MM.1S (cell line): ENCODE measurements around the gene MID1.

Source experiments
- EZH2 ChIP-seq: fragments of 300-600 bp; sonication (generic); optimal IDR thresholded peaks from 2 replicates; pipeline ENCODE3; 2017; ENCODE audit warnings: low read depth, mild to moderate bottlenecking, antibody characterized with exemption, low read length, mixed read lengths
- TF ChIP-seq, protein P1 (sequence below): fragments of 300-600 bp; sonication (generic); IDR thresholded peaks from 2 replicates; pipeline ENCODE4 v1.5.1; 2016; ENCODE audit warnings: antibody characterized with exemption, low read length, mixed read lengths

GRCh38 chrX:10634392-10635161 is 14.2 kb upstream of the MID1 start:
- TF ChIP-seq, protein P1, sequence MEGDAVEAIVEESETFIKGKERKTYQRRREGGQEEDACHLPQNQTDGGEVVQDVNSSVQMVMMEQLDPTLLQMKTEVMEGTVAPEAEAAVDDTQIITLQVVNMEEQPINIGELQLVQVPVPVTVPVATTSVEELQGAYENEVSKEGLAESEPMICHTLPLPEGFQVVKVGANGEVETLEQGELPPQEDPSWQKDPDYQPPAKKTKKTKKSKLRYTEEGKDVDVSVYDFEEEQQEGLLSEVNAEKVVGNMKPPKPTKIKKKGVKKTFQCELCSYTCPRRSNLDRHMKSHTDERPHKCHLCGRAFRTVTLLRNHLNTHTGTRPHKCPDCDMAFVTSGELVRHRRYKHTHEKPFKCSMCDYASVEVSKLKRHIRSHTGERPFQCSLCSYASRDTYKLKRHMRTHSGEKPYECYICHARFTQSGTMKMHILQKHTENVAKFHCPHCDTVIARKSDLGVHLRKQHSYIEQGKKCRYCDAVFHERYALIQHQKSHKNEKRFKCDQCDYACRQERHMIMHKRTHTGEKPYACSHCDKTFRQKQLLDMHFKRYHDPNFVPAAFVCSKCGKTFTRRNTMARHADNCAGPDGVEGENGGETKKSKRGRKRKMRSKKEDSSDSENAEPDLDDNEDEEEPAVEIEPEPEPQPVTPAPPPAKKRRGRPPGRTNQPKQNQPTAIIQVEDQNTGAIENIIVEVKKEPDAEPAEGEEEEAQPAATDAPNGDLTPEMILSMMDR: no peak
- no peak for TF ChIP-seq EZH2
